C1 segment of cervical spinal cord (tissue), 14 donors: ENCODE measurements around the gene SARS1.
"Not testable (repeated sequence)": the region's sequence is repeated elsewhere in the genome, so short reads cannot be mapped to it uniquely, and the experiment has no call there.

Source experiments
- DNase-seq, 14 donors: peaks; one replicate each; lab custom pipeline; 2025; lab: John Stamatoyannopoulos, UW

SARS1 gene

GRCh38 chr1:109274533-109275476, 61.1 kb downstream of the SARS1 start:
- peak in 3 of 14 donors; percentile 11 to 57 (median 52) for DNase-seq

GRCh38 chr1:109275706-109276345, 62.1 kb downstream of the SARS1 start:
- no peak for DNase-seq

- peak in 12 of 14 donors; percentile 26 to 81 (median 64) for DNase-seq
Observed at GRCh38 chr1:109277434-109278204, 63.9 kb downstream of the SARS1 start.

GRCh38 chr1:109279615-109280278, 66.0 kb downstream of the SARS1 start:
- no peak for DNase-seq

- DNase-seq, result no peak
Observed at GRCh38 chr1:109280862-109281261, 67.1 kb downstream of the SARS1 start.

- peak in 9 of 14 donors; percentile 6 to 72 (median 63) for DNase-seq
Observed at GRCh38 chr1:109281680-109282496, 68.2 kb downstream of the SARS1 start.

GRCh38 chr1:109282497-109282951, 68.8 kb downstream of the SARS1 start:
- no peak for DNase-seq

GRCh38 chr1:109282952-109283747, 69.4 kb downstream of the SARS1 start, which contains the start of gene PSRC1:
Gene PSRC1 (minus strand): TSS chr1:109283145.
- DNase-seq, result peak; percentile 41 to 98 (median 95)

GRCh38 chr1:109283748-109284600, 70.3 kb downstream of the SARS1 start:
- no peak for DNase-seq

- not testable (repeated sequence) for DNase-seq
Observed at GRCh38 chr1:109286762-109287161, 73.0 kb downstream of the SARS1 start.
